Epithelial cell of proximal tubule (primary cell): ENCODE results near the gene BIK. TPM values are rescaled to one million over a fixed set of nuclear protein-coding genes. Genes with fewer than 3 reads are reported as not detected.

Source experiments
- DNase-seq: peaks from one replicate; pipeline ENCODE4 v3.0.0-alpha.2; 2011; ENCODE audit warnings: low read depth
- H3K4me3 ChIP-seq: 2 replicates; pipeline ENCODE4 v1.5.1; 2011; ENCODE audit warnings: low read depth, mild to moderate bottlenecking, low read length
- CTCF ChIP-seq: conservative IDR thresholded peaks from 2 replicates; pipeline ENCODE4 v1.5.1; 2012; ENCODE audit warnings: low read depth, mild to moderate bottlenecking, low read length
- total RNA-seq: library from RNA; depleted of rRNA; stranded (reverse); fragments of >200 nt; gene quantifications from 2 replicates; pipeline ENCODE4 v1.2.3, GENCODE V29; 2015

BIK gene
- total RNA-seq, 1 donor from 2014 or later, result 18.3 TPM

DNA sequence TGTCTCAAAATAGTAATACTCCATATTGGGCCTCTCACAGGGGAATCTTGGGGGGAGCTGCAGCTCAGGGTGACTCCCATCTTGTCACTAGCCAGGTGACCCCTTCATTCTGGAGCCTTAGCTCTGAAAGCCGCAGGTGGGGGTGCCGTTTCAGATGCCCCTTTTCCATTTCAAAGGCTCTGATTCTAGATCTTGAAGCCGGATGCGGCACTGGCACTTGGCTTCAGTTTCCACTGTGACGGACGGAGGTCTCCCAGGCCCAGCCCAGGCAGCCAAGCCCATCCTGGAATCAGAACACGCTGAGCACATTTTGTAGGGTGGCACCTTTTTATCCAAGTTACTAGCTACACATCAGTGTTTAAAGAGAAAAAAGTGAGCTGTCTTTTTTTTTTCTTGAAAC is 6.4 kb downstream of the BIK start:
- H3K4me3 ChIP-seq, result no peak overlapping the region
- no peak for TF ChIP-seq CTCF
- DNase-seq, result no peak

DNA sequence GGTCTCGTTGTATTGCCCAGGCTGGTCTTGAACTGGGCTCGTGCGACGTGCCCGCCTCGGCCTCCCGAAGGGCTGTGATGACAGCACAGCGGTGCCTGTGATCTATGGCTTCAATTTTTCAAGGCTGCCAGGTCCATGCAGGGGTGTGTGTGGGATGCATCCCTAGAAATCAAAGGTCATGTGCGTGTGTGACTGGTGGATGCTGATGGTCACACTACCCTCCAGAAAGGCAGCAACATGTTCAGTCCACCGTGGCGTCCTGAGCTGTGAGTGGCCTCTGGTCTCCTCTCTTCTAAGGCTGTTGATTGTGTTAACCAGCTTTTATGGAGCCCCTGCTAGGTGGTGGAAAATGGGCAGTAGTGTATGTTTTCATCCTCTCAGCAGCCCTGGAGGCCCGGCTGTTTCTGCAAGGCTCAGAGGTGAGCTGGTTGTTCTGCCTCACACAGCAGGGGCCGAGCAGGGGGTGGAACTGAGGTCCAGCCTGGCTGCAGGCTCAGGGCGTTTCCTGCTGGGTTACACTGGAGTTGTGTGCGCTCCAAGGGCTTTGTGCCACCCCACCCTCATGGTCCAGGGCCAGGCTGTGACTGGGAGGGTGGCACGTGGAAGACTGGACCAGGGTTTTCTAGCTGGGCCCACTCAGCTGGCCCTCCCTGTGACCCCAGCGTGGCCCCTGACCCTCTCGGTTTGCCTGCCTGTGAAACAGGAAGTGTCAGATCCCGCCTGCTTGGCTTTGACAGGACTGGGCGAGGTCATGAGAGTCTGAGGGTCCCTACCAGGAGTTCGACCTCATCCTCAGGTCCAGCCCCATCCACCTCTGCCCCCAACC is 7.7 kb downstream of the BIK start:
- no peak for TF ChIP-seq CTCF
- DNase-seq, result no peak
- H3K4me3 ChIP-seq, result no peak overlapping the region

- no peak for DNase-seq
- no peak for TF ChIP-seq CTCF
- no peak overlapping the region for H3K4me3 ChIP-seq
Observed at GRCh38 chr22:43118953-43119458, 8.5 kb downstream of the BIK start.

DNA sequence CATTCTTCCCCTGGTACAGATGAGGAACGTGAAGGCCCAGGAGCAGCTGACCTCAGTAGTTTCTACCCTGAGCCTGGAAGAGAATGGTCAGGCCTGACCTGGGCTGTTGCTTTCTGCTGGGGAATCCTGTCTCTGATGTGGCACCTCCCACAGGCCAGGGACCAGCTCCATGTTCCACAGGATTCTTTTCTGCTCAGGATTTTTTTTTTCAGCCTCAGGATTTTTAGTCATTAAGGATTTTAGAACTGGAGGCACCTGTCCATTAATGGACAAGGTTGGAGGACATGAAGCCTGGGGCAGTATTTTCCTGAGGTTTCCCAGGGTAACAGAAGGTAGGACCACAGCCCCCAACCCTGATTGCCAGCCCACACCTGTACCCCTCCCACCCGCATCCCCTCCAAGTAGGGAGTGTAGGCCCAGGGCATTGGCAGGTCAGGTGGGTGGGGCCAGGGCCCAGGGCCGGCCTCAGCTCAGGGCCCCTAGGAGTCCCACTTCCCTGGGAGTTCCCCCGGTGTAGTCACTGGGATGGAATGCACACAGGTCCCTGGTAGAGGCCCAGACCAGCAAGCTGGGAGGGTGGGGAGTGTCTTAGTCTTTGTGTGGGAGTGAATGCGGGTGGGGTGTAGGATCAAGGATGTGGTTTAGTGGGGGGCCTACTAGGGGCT is 16.1 kb downstream of the BIK start:
- H3K4me3 ChIP-seq, result no peak overlapping the region
- DNase-seq, result peak; percentile 52
- no peak for TF ChIP-seq CTCF

DNA sequence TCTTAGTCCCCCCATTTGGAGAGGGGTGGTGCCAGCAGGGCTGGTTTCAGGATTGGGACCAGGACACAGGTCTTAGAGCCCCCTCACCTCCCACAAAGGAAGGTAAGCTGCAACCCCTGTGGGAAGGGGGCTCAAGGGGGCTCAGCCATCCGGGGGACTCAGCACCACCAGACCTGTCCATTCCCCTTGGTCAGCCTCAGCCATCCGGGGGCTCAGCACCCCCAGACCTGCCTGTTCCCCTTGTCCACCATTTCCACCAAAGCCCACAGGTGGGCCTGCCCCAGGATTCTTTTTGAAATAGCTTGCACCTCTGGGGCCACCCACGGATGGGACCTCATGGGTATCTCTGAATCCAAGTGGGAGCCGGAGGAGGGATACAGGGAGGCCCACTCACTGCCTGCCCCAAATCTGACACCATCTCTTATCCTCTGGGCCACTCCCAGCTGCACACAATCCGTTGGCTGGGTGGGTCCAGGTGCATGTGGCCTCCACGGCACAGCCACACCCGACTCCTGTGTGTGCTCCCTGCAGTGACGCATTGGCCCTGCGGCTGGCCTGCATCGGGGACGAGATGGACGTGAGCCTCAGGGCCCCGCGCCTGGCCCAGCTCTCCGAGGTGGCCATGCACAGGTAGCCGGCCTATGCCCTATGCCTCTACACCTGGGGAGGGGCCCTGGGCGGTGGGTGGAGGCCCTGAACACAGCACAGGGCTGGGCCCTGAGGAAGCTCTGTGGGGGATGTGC is 16.8 kb downstream of the BIK start:
- no peak for DNase-seq
- TF ChIP-seq CTCF, result no peak
- H3K4me3 ChIP-seq, result no peak overlapping the region

DNA sequence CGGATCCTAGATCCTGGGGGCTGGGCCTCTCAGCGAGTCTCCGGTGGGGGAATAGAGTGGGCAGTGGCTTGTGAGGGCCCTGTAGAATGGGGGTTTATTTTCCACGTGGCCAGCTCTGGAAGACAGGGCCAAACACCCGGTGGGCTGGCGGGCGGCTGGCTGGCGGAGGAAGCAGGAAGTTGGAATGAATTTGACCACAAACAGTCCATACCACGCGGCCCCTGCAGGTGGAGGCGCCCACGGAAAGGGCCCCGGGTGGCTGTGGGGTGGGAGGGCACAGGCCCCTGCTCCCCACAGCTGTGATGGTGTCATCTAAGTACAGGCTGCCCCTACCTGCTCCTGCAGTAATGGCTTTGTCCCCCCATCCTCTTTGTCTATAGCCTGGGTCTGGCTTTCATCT is 17.6 kb downstream of the BIK start:
- no peak for TF ChIP-seq CTCF
- no peak overlapping the region for H3K4me3 ChIP-seq
- no peak for DNase-seq
